Measurements from ENCODE around the gene RIN3.

GRCh38 chr14:92624764-92625163, 111.2 kb downstream of the RIN3 start:
- TF ChIP-seq POLR2A (IDR thresholded peaks at IDR 0.05) = no peak
- no peak for TF ChIP-seq CTCF (IDR thresholded peaks at IDR 0.05)
- TF ChIP-seq POLR2AphosphoS5 (IDR thresholded peaks at IDR 0.05) = no peak

Measured in prostate gland (tissue), 2 donors.